ENCODE measurements around the gene PMM2.

- TF ChIP-seq CTCF (IDR thresholded peaks at IDR 0.05), result no peak
- TF ChIP-seq POLR2AphosphoS5 (IDR thresholded peaks at IDR 0.05; ENCODE audit: low read depth, low read length), result no peak
Measured at GRCh38 chr16:8847145-8847544, 49.5 kb downstream of the PMM2 start.
